Pancreas (tissue), 10 donors: Measurements from ENCODE around the gene FAM209B. TPM values are rescaled to one million over a fixed set of nuclear protein-coding genes. Genes with fewer than 3 reads are reported as not detected.

Experiments used
- ATAC-seq, 4 donors: fragments of 200-7000 bp; cut with Tn5 transposase; one replicate each; pipeline versions ENCODE4 v1.8.0 to v1.9.1; 2020; ENCODE audit warnings: mild to moderate bottlenecking in 4 of 4, moderate library complexity in 4 of 4
- DNase-seq, 6 donors: peaks; one replicate each; pipeline ENCODE4 v3.0.0-alpha.2; 2020
- FAIRE-seq: peaks from 2 replicates; lab custom pipeline; 2012; peaks lifted over from hg19 to GRCh38; lab: Jason Lieb, UNC
- H3K27ac ChIP-seq, 4 donors: fragments of 200-600 bp; sonication (generic); 1 replicate in 3 of 4; 2 replicates in 1 of 4; pipeline versions ENCODE4 v1.5.0 to v1.8.0; 2020
- H3K27me3 ChIP-seq, 4 donors: fragments of 200-600 bp; one replicate each; pipeline ENCODE4 v1.8.0; 2021
- H3K36me3 ChIP-seq, 3 donors: fragments of 200-600 bp; sonication (generic) in 1 of 3; one replicate each; pipeline versions ENCODE4 v1.5.0 to v1.8.0; 2020 to 2021
- H3K4me1 ChIP-seq, 3 donors: fragments of 200-600 bp; one replicate each; pipeline ENCODE4 v1.8.0; 2021
- H3K4me3 ChIP-seq, 4 donors: fragments of 200-600 bp; sonication (generic) in 2 of 4; one replicate each; pipeline versions ENCODE4 v1.5.0 to v1.8.0; 2020 to 2021
- H3K9me3 ChIP-seq, 4 donors: fragments of 200-600 bp; one replicate each; pipeline ENCODE4 v1.8.0; 2021
- CTCF ChIP-seq, 4 donors: fragments of 200-600 bp; sonication (generic) in 3 of 4; IDR thresholded peaks; one replicate each; pipeline versions ENCODE4 v1.5.0 to v1.8.0; 2021; ENCODE audit warnings: antibody characterized with exemption in 4 of 4
- WGBS, 2 donors: extraction: QIAGEN DNeasy Blood & Tissue Kit; methylation state at CpG; one replicate each; pipeline ENCODE4 v1.1.7; 2013; 5-methylcytosine and 5-hydroxymethylcytosine counted together
- intact Hi-C, 3 donors: fragments of 100-400 bp; cut with DNase I; formaldehyde crosslinking; loops; one replicate each; pipeline versions ENCODE4 v1.11.1 to v1.14.2; 2022
- polyA plus RNA-seq, 2 donors: library from polyadenylated mRNA; stranded (reverse); fragments of 200-250 nt; gene quantifications; one replicate each; pipeline ENCODE4 v1.2.3, GENCODE V29; 2013
- total RNA-seq, 6 donors: library from RNA; stranded (reverse); fragmentation: NEBNext Ultra II Directional in 4 of 6; extraction: Animal tissue kit (Norgen Biotek cat#: 25700) in 4 of 6; gene quantifications; one replicate each; pipeline versions ENCODE4 v1.2.1 to v1.2.4, GENCODE V29; 2021 to 2023
- donor health status: healthy with polysubstance abuse.
- donor health status: DM: no; HTN: no; CAD: no; lungs with moderate emphysema.
- donor health status: DM: no; HTN: no; CAD: no.
- donor health status: control.
- donor health status: control.
- donor health status: Bipolar disorder and iron deficiency.
- donor health status: DM: yes; HTN: yes; CAD: no.
- donor health status: DM: no; HTN: no; CAD: no.
- donor health status: DM: no; HTN: no; CAD: no.
- donor health status: DM: yes; HTN: yes; CAD: no.

Gene FAM209B
- total and polyA plus RNA-seq, 8 donors = 0.28 to 2.0 (median 1.0) TPM; not detected in 4

- Histone ChIP-seq H3K27me3 (no peaks in the 10 kb centered on the region), H3K36me3 (no peaks in the 10 kb centered on the region), H3K4me1 (no peaks in the 10 kb centered on the region), H3K9me3 (no peaks in the 10 kb centered on the region), H3K4me3 (no peak overlapping the region), H3K27ac (no peak overlapping the region)
- intact Hi-C loops = no loop called here
- no peak for TF ChIP-seq CTCF (IDR thresholded peaks at IDR 0.05)
- 47 to 49% methylated on average over 9 of the region's 9 CpGs for WGBS, 2 donors
- FAIRE-seq = no peak
- no peak for ATAC-seq
- DNase-seq = no peak
Observed at GRCh38 chr20:56575157-56575556, 42.1 kb downstream of the FAM209B start.

GRCh38 chr20:56575961-56576360, 42.9 kb downstream of the FAM209B start:
- Histone ChIP-seq H3K4me3 (no peak overlapping the region), H3K27me3 (no peaks in the 10 kb centered on the region), H3K9me3 (no peaks in the 10 kb centered on the region), H3K36me3 (no peaks in the 10 kb centered on the region), H3K27ac (no peak overlapping the region), H3K4me1 (no peaks in the 10 kb centered on the region)
- no peak for TF ChIP-seq CTCF (IDR thresholded peaks at IDR 0.05)
- DNase-seq (no peak), ATAC-seq (no peak), FAIRE-seq (no peak)
- 48 to 54% methylated on average over 4 of the region's 4 CpGs for WGBS, 2 donors
- intact Hi-C loops = no loop called here

DNA sequence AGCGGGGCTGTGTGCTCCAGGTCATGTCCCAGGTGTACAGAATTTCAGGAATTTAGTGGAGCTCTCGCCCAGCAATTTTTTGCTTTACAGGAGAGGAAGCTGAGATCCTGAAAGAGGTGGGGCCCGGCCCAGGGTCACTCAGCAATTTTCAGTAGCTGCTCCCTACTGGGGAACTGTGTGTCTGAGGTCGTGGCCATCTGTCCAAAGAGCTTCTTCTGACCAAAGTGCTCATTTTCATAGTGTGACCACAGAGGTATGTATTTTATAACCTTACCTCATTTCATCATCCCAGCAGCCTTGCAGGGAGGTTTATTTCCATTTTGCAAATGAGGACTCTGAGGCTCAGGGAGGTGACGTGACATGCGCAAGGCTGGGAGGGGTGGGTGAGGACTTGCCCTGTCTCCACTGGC, 46.3 kb downstream of the FAM209B start:
- ATAC-seq (no peak), DNase-seq (no peak), FAIRE-seq (no peak)
- H3K4me3 ChIP-seq = no peak overlapping the region
- no peaks in the 10 kb centered on the region for H3K9me3 ChIP-seq
- TF ChIP-seq CTCF (IDR thresholded peaks at IDR 0.05) = no peak
- H3K27ac ChIP-seq = no peak overlapping the region
- no peaks in the 10 kb centered on the region for H3K4me1 ChIP-seq
- no peaks in the 10 kb centered on the region for H3K27me3 ChIP-seq
- intact Hi-C loops = no loop called here
- H3K36me3 ChIP-seq = no peaks in the 10 kb centered on the region
- 53 to 55% methylated on average over 6 of the region's 6 CpGs for WGBS, 2 donors

DNA sequence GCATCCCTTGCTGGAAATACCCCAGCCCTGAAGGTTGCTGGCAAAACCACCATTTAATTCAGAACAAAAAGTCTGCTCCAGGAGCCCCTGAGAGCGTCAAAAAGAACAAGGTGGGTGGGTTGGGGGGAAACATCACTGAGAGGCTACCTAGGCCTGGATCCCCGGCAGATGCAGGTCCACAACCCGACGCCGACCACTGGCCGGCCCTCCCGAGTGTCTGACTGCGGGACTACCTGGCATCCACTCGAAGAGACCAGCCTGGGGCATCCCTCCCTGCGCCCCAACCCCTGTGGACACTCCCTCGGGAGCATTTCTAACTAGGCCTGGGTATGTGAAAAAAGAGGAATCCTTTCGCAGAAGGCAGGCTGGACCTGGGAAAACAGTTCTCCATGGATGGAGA, 47.2 kb downstream of the FAM209B start:
- TF ChIP-seq CTCF (IDR thresholded peaks at IDR 0.05) = no peak
- no peak for DNase-seq

GRCh38 chr20:56581701-56582100, 48.7 kb downstream of the FAM209B start:
- WGBS, 2 donors = 7 to 19% methylated on average over 2 of the region's 2 CpGs
- no peaks in the 10 kb centered on the region for H3K4me1 ChIP-seq
- TF ChIP-seq CTCF (IDR thresholded peaks at IDR 0.05) = no peak
- H3K4me3 ChIP-seq = no peak overlapping the region
- intact Hi-C loops = no loop called here
- ATAC-seq = no peak
- no peak for DNase-seq
- no peaks in the 10 kb centered on the region for H3K9me3 ChIP-seq
- no peaks in the 10 kb centered on the region for H3K36me3 ChIP-seq
- H3K27ac ChIP-seq = no peak overlapping the region
- FAIRE-seq = no peak
- no peaks in the 10 kb centered on the region for H3K27me3 ChIP-seq

More for the DNA sequence above, 47.2 kb downstream of the FAM209B start:
- Histone ChIP-seq H3K4me1 (no peaks in the 10 kb centered on the region), H3K9me3 (no peaks in the 10 kb centered on the region), H3K4me3 (no peak overlapping the region), H3K27ac (no peak overlapping the region), H3K27me3 (no peaks in the 10 kb centered on the region), H3K36me3 (no peaks in the 10 kb centered on the region)
- ATAC-seq = no peak
- WGBS, 2 donors = 70 to 78% methylated on average over 12 of the region's 12 CpGs
- intact Hi-C loops = no loop called here
- no peak for FAIRE-seq
